ENCODE data around the gene FARS2. TPM values are rescaled to one million over a fixed set of nuclear protein-coding genes. Genes with fewer than 3 reads are reported as not detected.

Gene FARS2
- polyA plus RNA-seq, 1 of the 3 experiments (the other 2 are of a cell fraction) = 12.5 TPM

DNA sequence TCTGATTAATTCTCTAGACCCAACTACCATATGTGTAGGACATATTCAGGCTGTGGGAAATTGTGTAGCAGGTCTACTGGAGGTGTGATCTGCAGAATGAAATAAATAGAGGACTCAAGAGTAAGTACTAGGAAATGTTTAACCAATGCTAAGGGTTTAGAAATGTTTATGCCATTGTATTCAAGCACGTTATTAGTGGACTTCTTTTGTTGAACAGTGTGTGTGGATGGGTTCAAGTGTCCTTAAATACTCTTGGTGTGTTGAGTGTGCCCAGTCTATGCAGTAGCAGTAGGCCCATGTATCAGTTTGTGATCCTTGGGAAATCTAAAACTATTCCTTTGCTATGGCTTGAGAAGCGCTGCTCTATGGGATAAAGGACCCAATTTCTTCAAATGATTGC, 112.1 kb downstream of the FARS2 start:
- DNase-seq = no peak
- H2AFZ ChIP-seq (ENCODE audit: low read depth) = no peak overlapping the region
- POLR2A ChIA-PET = no interaction called here

More for the DNA sequence above, 112.1 kb downstream of the FARS2 start:
- no peak overlapping the region for H3K9ac ChIP-seq
- no peaks in the 10 kb centered on the region for H3K9me2 ChIP-seq
- CTCF ChIA-PET = no interaction called here
- no peaks in the 10 kb centered on the region for H4K20me1 ChIP-seq (ENCODE audit: insufficient read depth)
- no peak overlapping the region for H3K4me2 ChIP-seq
- no peaks in the 10 kb centered on the region for H3K79me2 ChIP-seq (ENCODE audit: insufficient read depth)
- peaks cover 0 to 2% of the 10 kb centered on the region in 2 experiments for H3K36me3 ChIP-seq (replicated peaks in 1 of 2; ENCODE audit: control insufficient read depth in 1 of 2, insufficient read depth in 2 of 2, low read length in 1 of 2)
- H3K27ac ChIP-seq (ENCODE audit: low read depth in 2 of 2, low read length in 1 of 2) = no peak overlapping the region
- no peak for TF ChIP-seq SMC3 (IDR thresholded peaks at IDR 0.05; ENCODE audit: low read depth, low read length)
- no peak for TF ChIP-seq EZH2phosphoT487 (IDR thresholded peaks at IDR 0.05; ENCODE audit: borderline replicate concordance, low read depth)
- TF ChIP-seq FOSL2 (IDR thresholded peaks at IDR 0.05; ENCODE audit: borderline replicate concordance, low read depth) = no peak
- TF ChIP-seq, protein P1, sequence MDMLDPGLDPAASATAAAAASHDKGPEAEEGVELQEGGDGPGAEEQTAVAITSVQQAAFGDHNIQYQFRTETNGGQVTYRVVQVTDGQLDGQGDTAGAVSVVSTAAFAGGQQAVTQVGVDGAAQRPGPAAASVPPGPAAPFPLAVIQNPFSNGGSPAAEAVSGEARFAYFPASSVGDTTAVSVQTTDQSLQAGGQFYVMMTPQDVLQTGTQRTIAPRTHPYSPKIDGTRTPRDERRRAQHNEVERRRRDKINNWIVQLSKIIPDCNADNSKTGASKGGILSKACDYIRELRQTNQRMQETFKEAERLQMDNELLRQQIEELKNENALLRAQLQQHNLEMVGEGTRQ (IDR thresholded peaks at IDR 0.05; ENCODE audit: borderline replicate concordance, low read depth, low read length) = no peak
- no peak for TF ChIP-seq RFX5 (IDR thresholded peaks at IDR 0.05; ENCODE audit: low read length)
- TF ChIP-seq GABPA (IDR thresholded peaks at IDR 0.05; ENCODE audit: low read depth) = no peak
- no peak for TF ChIP-seq CTCF (IDR thresholded peaks at IDR 0.05)
- no peak for TF ChIP-seq POLR2AphosphoS5 (IDR thresholded peaks at IDR 0.05; ENCODE audit: low read depth, low read length)
- no peak for TF ChIP-seq EP300 (IDR thresholded peaks at IDR 0.05; ENCODE audit: borderline replicate concordance in 1 of 2, low read depth in 1 of 2, low read length in 1 of 2)
- TF ChIP-seq ELF1 (IDR thresholded peaks at IDR 0.05) = no peak
- no peak for TF ChIP-seq RAD21 (IDR thresholded peaks at IDR 0.05; ENCODE audit: low read length)
- TF ChIP-seq, protein P2, sequence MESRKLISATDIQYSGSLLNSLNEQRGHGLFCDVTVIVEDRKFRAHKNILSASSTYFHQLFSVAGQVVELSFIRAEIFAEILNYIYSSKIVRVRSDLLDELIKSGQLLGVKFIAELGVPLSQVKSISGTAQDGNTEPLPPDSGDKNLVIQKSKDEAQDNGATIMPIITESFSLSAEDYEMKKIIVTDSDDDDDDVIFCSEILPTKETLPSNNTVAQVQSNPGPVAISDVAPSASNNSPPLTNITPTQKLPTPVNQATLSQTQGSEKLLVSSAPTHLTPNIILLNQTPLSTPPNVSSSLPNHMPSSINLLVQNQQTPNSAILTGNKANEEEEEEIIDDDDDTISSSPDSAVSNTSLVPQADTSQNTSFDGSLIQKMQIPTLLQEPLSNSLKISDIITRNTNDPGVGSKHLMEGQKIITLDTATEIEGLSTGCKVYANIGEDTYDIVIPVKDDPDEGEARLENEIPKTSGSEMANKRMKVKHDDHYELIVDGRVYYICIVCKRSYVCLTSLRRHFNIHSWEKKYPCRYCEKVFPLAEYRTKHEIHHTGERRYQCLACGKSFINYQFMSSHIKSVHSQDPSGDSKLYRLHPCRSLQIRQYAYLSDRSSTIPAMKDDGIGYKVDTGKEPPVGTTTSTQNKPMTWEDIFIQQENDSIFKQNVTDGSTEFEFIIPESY (IDR thresholded peaks at IDR 0.05; ENCODE audit: borderline replicate concordance, low read depth) = no peak
- TF ChIP-seq RCOR1 (IDR thresholded peaks at IDR 0.05; ENCODE audit: low read length) = no peak
- no peak for TF ChIP-seq RXRA (IDR thresholded peaks at IDR 0.05; ENCODE audit: borderline replicate concordance, low read depth)
- no peak for TF ChIP-seq NRF1 (IDR thresholded peaks at IDR 0.05; ENCODE audit: low read depth, low read length)
- TF ChIP-seq TEAD4 (IDR thresholded peaks at IDR 0.05; ENCODE audit: borderline replicate concordance, insufficient read depth) = no peak
- TF ChIP-seq TAF1 (IDR thresholded peaks at IDR 0.05; ENCODE audit: borderline replicate concordance, low read depth, low read length) = no peak
- TF ChIP-seq TCF12 (IDR thresholded peaks at IDR 0.05) = no peak
- no peaks in the 10 kb centered on the region for H3F3A ChIP-seq (replicated peaks; ENCODE audit: insufficient read depth)
- no peaks in the 10 kb centered on the region for H3K9me3 ChIP-seq
- 97% methylated on average over 2 of the region's 2 CpGs for WGBS (ENCODE audit: low lambda C conversion rate)
- no peak overlapping the region for H3K4me3 ChIP-seq (ENCODE audit: low read depth in 2 of 2, low read length in 1 of 2)
- peaks cover 0 to 6% of the 10 kb centered on the region in 2 experiments; a peak in 2 of 4 replicates for H3K4me1 ChIP-seq (ENCODE audit: control insufficient read depth in 1 of 2, insufficient read depth in 2 of 2, low read depth in 1 of 2, low read length in 1 of 2)
- H3K27me3 ChIP-seq (ENCODE audit: insufficient read depth) = no peaks in the 10 kb centered on the region
